ENCODE measurements around the gene CXCL12. TPM values are rescaled to one million over a fixed set of nuclear protein-coding genes. Genes with fewer than 3 reads are reported as not detected.

Gene CXCL12
- total RNA-seq, 1 experiment from 2014 or later, result not detected

- H3K9me2 ChIP-seq (replicated peaks; ENCODE audit: insufficient read depth, low read length), result no peaks in the 10 kb centered on the region
- no peaks in the 10 kb centered on the region for H3K9me3 ChIP-seq (ENCODE audit: low read length)
- no peaks in the 10 kb centered on the region for H3K4me1 ChIP-seq (ENCODE audit: low read length)
- H2AFZ ChIP-seq (ENCODE audit: low read length), result no peak overlapping the region
- H3K4me2 ChIP-seq (ENCODE audit: low read depth, low read length, poor library complexity, severe bottlenecking), result no peak overlapping the region
- no peak for DNase-seq
- H3K9ac ChIP-seq (ENCODE audit: low read length), result no peak overlapping the region
- H3K27me3 ChIP-seq (ENCODE audit: low read length), result no peaks in the 10 kb centered on the region
- no peak overlapping the region for H3K4me3 ChIP-seq (ENCODE audit: low read length)
- no peak overlapping the region for H3K27ac ChIP-seq (ENCODE audit: low read length)
- no peaks in the 10 kb centered on the region for H3K79me2 ChIP-seq (ENCODE audit: low read length)
- H3K36me3 ChIP-seq (ENCODE audit: insufficient read depth, low read length), result no peaks in the 10 kb centered on the region
- no peaks in the 10 kb centered on the region for H4K20me1 ChIP-seq (ENCODE audit: insufficient read depth, low read depth, low read length)
Observed at GRCh38 chr10:44334621-44335184, 50.2 kb downstream of the CXCL12 start.

GRCh38 chr10:44334091-44334490, 50.8 kb downstream of the CXCL12 start:
- no peak for DNase-seq
- Histone ChIP-seq H3K4me2 (ENCODE audit: low read depth, low read length, poor library complexity, severe bottlenecking) (no peak overlapping the region), H3K4me3 (ENCODE audit: low read length) (no peak overlapping the region), H3K4me1 (ENCODE audit: low read length) (no peaks in the 10 kb centered on the region), H3K27me3 (ENCODE audit: low read length) (no peaks in the 10 kb centered on the region), H3K9me3 (ENCODE audit: low read length) (no peaks in the 10 kb centered on the region), H3K79me2 (ENCODE audit: low read length) (no peaks in the 10 kb centered on the region), H3K36me3 (ENCODE audit: insufficient read depth, low read length) (no peaks in the 10 kb centered on the region), H3K9ac (ENCODE audit: low read length) (no peak overlapping the region), H3K27ac (ENCODE audit: low read length) (no peak overlapping the region), H2AFZ (ENCODE audit: low read length) (no peak overlapping the region), H3K9me2 (replicated peaks; ENCODE audit: insufficient read depth, low read length) (no peaks in the 10 kb centered on the region), H4K20me1 (ENCODE audit: insufficient read depth, low read depth, low read length) (no peaks in the 10 kb centered on the region)

DNA sequence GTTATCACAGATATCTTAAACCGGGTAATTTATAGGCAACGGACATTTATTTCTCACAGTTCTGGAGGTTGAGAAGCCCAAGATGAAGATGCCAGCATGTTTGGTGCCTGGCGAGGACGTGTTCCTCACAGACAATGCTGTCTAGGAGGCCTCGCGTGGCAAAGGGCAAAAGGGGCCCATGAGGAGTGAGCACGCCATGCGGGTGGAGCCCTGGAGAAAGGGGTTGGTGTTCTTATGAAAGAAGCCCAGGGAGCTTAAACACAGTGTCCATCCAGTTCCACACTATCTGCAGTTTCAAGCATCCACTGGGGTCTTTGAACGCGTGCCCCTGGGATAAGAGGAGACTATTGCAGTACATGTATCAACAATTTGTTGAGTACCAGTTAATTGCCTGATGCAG, 51.4 kb downstream of the CXCL12 start:
- H4K20me1 ChIP-seq (ENCODE audit: insufficient read depth, low read depth, low read length), result no peaks in the 10 kb centered on the region
- H3K4me1 ChIP-seq (ENCODE audit: low read length), result no peaks in the 10 kb centered on the region
- H3K27ac ChIP-seq (ENCODE audit: low read length), result no peak overlapping the region
- no peak overlapping the region for H3K4me2 ChIP-seq (ENCODE audit: low read depth, low read length, poor library complexity, severe bottlenecking)
- H3K27me3 ChIP-seq (ENCODE audit: low read length), result no peaks in the 10 kb centered on the region
- H3K9ac ChIP-seq (ENCODE audit: low read length), result no peak overlapping the region
- H3K36me3 ChIP-seq (ENCODE audit: insufficient read depth, low read length), result no peaks in the 10 kb centered on the region
- no peaks in the 10 kb centered on the region for H3K9me2 ChIP-seq (replicated peaks; ENCODE audit: insufficient read depth, low read length)
- H2AFZ ChIP-seq (ENCODE audit: low read length), result no peak overlapping the region
- no peaks in the 10 kb centered on the region for H3K79me2 ChIP-seq (ENCODE audit: low read length)
- no peaks in the 10 kb centered on the region for H3K9me3 ChIP-seq (ENCODE audit: low read length)
- DNase-seq, result no peak
- no peak overlapping the region for H3K4me3 ChIP-seq (ENCODE audit: low read length)

DNA sequence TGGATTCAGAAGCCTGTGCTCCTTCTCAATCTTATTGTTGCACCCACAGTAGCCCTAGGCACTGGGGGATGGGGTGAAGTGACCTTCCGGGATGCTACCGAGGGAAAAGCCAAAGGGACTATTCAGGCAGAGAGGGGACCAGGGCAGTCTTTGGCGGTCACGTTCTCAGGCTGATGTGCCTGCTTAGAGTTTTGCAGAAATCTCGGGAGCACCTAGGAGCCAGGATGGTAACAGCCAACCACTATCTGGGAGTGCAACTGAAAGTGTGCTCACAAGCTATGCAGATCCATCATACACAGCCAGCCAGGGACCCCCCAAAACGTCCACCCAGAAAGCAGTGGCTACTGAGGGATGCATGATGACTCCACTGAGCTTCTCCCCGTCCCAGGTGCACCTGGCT, 52.4 kb downstream of the CXCL12 start:
- Histone ChIP-seq H3K4me3 (ENCODE audit: low read length) (no peak overlapping the region), H3K9me2 (replicated peaks; ENCODE audit: insufficient read depth, low read length) (no peaks in the 10 kb centered on the region), H3K4me1 (ENCODE audit: low read length) (no peaks in the 10 kb centered on the region), H4K20me1 (ENCODE audit: insufficient read depth, low read depth, low read length) (no peaks in the 10 kb centered on the region), H3K27ac (ENCODE audit: low read length) (no peak overlapping the region), H3K27me3 (ENCODE audit: low read length) (no peaks in the 10 kb centered on the region), H3K79me2 (ENCODE audit: low read length) (no peaks in the 10 kb centered on the region), H2AFZ (ENCODE audit: low read length) (no peak overlapping the region), H3K36me3 (ENCODE audit: insufficient read depth, low read length) (no peaks in the 10 kb centered on the region), H3K9ac (ENCODE audit: low read length) (no peak overlapping the region), H3K9me3 (ENCODE audit: low read length) (no peaks in the 10 kb centered on the region), H3K4me2 (ENCODE audit: low read depth, low read length, poor library complexity, severe bottlenecking) (no peak overlapping the region)
- no peak for DNase-seq

- Histone ChIP-seq H3K4me3 (ENCODE audit: low read length) (no peak overlapping the region), H3K4me1 (ENCODE audit: low read length) (no peaks in the 10 kb centered on the region), H3K4me2 (ENCODE audit: low read depth, low read length, poor library complexity, severe bottlenecking) (no peak overlapping the region), H3K79me2 (ENCODE audit: low read length) (no peaks in the 10 kb centered on the region), H4K20me1 (ENCODE audit: insufficient read depth, low read depth, low read length) (no peaks in the 10 kb centered on the region), H2AFZ (ENCODE audit: low read length) (no peak overlapping the region), H3K36me3 (ENCODE audit: insufficient read depth, low read length) (no peaks in the 10 kb centered on the region), H3K27me3 (ENCODE audit: low read length) (no peaks in the 10 kb centered on the region), H3K9me3 (ENCODE audit: low read length) (no peaks in the 10 kb centered on the region), H3K9me2 (replicated peaks; ENCODE audit: insufficient read depth, low read length) (no peaks in the 10 kb centered on the region), H3K27ac (ENCODE audit: low read length) (no peak overlapping the region), H3K9ac (ENCODE audit: low read length) (no peak overlapping the region)
- DNase-seq, result no peak
Observed at GRCh38 chr10:44330431-44330830, 54.5 kb downstream of the CXCL12 start.

GRCh38 chr10:44327461-44327860, 57.4 kb downstream of the CXCL12 start:
- H2AFZ ChIP-seq (ENCODE audit: low read length), result no peak overlapping the region
- H3K79me2 ChIP-seq (ENCODE audit: low read length), result no peaks in the 10 kb centered on the region
- H3K4me1 ChIP-seq (ENCODE audit: low read length), result no peaks in the 10 kb centered on the region
- no peak overlapping the region for H3K9ac ChIP-seq (ENCODE audit: low read length)
- no peak overlapping the region for H3K27ac ChIP-seq (ENCODE audit: low read length)
- no peaks in the 10 kb centered on the region for H3K9me3 ChIP-seq (ENCODE audit: low read length)
- H3K4me2 ChIP-seq (ENCODE audit: low read depth, low read length, poor library complexity, severe bottlenecking), result no peak overlapping the region
- H3K36me3 ChIP-seq (ENCODE audit: insufficient read depth, low read length), result no peaks in the 10 kb centered on the region
- H3K9me2 ChIP-seq (replicated peaks; ENCODE audit: insufficient read depth, low read length), result no peaks in the 10 kb centered on the region
- no peaks in the 10 kb centered on the region for H4K20me1 ChIP-seq (ENCODE audit: insufficient read depth, low read depth, low read length)
- no peak for DNase-seq
- H3K4me3 ChIP-seq (ENCODE audit: low read length), result no peak overlapping the region
- no peaks in the 10 kb centered on the region for H3K27me3 ChIP-seq (ENCODE audit: low read length)

Data from Karpas-422 (cell line).